Activated CD8-positive, alpha-beta T cell treated with anti-CD3 and anti-CD28 coated beads for 36 hours (primary cell): Measurements from ENCODE around the gene HCRTR1. TPM values are rescaled to one million over a fixed set of nuclear protein-coding genes. Genes with fewer than 3 reads are reported as not detected.
A peak's percentile ranks its signal among the peaks of the same experiment; 100 is the strongest.

Experiments
- ATAC-seq: fragments of 200-7000 bp; cut with Tn5 transposase; one replicate; pipeline ENCODE4 v1.10.0; 2021; ENCODE audit warnings: mild to moderate bottlenecking, moderate library complexity
- CTCF ChIA-PET: fragments of 350-600 bp; sonication (Branson Sonifier 250); formaldehyde crosslinking; loops from one replicate; lab custom pipeline; 2021; ENCODE audit warnings: antibody characterized with exemption; lab: Charles Lee
- POLR2A ChIA-PET: fragments of 350-600 bp; sonication (Branson Sonifier 250); formaldehyde crosslinking; loops from one replicate; lab custom pipeline; 2021; ENCODE audit warnings: antibody characterized with exemption; lab: Charles Lee
- DNase-seq: peaks from one replicate; pipeline ENCODE4 v3.0.0-alpha.2; 2020
- H3K27ac Mint-ChIP-seq: one replicate; pipeline ENCODE4 v1.8.0; 2021; ENCODE audit warnings: mild to moderate bottlenecking, mixed read lengths
- H3K27me3 Mint-ChIP-seq: one replicate; pipeline ENCODE4 v1.8.0; 2021; ENCODE audit warnings: mixed read lengths
- H3K36me3 Mint-ChIP-seq: one replicate; pipeline ENCODE4 v1.8.0; 2021; ENCODE audit warnings: low read depth, mixed read lengths
- H3K4me1 Mint-ChIP-seq: one replicate; pipeline ENCODE4 v1.8.0; 2021; ENCODE audit warnings: low read depth, mixed read lengths
- H3K4me3 Mint-ChIP-seq: one replicate; pipeline ENCODE4 v1.8.0; 2021; ENCODE audit warnings: mild to moderate bottlenecking, moderate library complexity, mixed read lengths
- H3K9me3 Mint-ChIP-seq: one replicate; pipeline ENCODE4 v1.8.0; 2021; ENCODE audit warnings: mixed read lengths
- intact Hi-C: fragments of 100-400 bp; cut with micrococcal nuclease; formaldehyde crosslinking; loops from one replicate; pipeline ENCODE4 v1.10.0; 2022
- total RNA-seq, 2 experiments: library from RNA; stranded (reverse); gene quantifications; one replicate each; pipeline ENCODE4 v1.2.3, GENCODE V29; 2021
- TF ChIP-seq, protein P1 (sequence below): fragments of 200-600 bp; IDR thresholded peaks from one replicate; pipeline ENCODE4 v1.8.0; 2022; ENCODE audit warnings: antibody characterized with exemption, mild to moderate bottlenecking

HCRTR1 gene
- total RNA-seq, 2 experiments from 2014 or later: not detected

- Mint-ChIP-seq H3K36me3 (no peaks in the 10 kb centered on the region), H3K9me3 (no peaks in the 10 kb centered on the region), H3K4me3 (no peak overlapping the region), H3K27ac (no peak overlapping the region), H3K27me3 (peaks cover 12% of the 10 kb centered on the region), H3K4me1 (no peaks in the 10 kb centered on the region)
- POLR2A ChIA-PET: no interaction called here
- CTCF ChIA-PET: interaction anchor here (0.7 to 3.7 kb wide), 5 partner anchors 21 to 182 kb away, joined by 3 to 19 read pairs (median 4); partner anchors contain the start of gene HCRTR1
- ATAC-seq (no peak), DNase-seq (no peak)
- TF ChIP-seq, protein P1, sequence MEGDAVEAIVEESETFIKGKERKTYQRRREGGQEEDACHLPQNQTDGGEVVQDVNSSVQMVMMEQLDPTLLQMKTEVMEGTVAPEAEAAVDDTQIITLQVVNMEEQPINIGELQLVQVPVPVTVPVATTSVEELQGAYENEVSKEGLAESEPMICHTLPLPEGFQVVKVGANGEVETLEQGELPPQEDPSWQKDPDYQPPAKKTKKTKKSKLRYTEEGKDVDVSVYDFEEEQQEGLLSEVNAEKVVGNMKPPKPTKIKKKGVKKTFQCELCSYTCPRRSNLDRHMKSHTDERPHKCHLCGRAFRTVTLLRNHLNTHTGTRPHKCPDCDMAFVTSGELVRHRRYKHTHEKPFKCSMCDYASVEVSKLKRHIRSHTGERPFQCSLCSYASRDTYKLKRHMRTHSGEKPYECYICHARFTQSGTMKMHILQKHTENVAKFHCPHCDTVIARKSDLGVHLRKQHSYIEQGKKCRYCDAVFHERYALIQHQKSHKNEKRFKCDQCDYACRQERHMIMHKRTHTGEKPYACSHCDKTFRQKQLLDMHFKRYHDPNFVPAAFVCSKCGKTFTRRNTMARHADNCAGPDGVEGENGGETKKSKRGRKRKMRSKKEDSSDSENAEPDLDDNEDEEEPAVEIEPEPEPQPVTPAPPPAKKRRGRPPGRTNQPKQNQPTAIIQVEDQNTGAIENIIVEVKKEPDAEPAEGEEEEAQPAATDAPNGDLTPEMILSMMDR: no peak
- intact Hi-C loops: no loop called here
These were observed 24.3 kb upstream of the HCRTR1 start for GRCh38 chr1:31593136-31593665.

- Mint-ChIP-seq H3K36me3 (no peaks in the 10 kb centered on the region), H3K4me3 (no peak overlapping the region), H3K27ac (no peak overlapping the region), H3K4me1 (no peaks in the 10 kb centered on the region), H3K9me3 (no peaks in the 10 kb centered on the region), H3K27me3 (peaks cover 11% of the 10 kb centered on the region)
- ATAC-seq (peak; percentile 95), DNase-seq (peak; percentile 87)
- intact Hi-C loops: no loop called here
- TF ChIP-seq, protein P1: peak; percentile 77
- ChIA-PET CTCF (interaction anchor here (0.7 to 3.7 kb wide), 7 partner anchors 14 to 183 kb away, joined by 3 to 19 read pairs (median 4); partner anchors contain the start of gene HCRTR1), POLR2A (no interaction called here)
These were observed 23.5 kb upstream of the HCRTR1 start for GRCh38 chr1:31593770-31594632.

- ATAC-seq (no peak), DNase-seq (no peak)
- Mint-ChIP-seq H3K9me3 (no peaks in the 10 kb centered on the region), H3K36me3 (no peaks in the 10 kb centered on the region), H3K27me3 (peaks cover 6% of the 10 kb centered on the region), H3K4me3 (no peak overlapping the region), H3K27ac (no peak overlapping the region), H3K4me1 (no peaks in the 10 kb centered on the region)
- CTCF ChIA-PET: interaction anchor here (0.5 to 3.1 kb wide), 7 partner anchors 8 to 433 kb away, joined by 3 to 15 read pairs (median 5); no protein-coding TSS in a partner anchor
- intact Hi-C loops: no loop called here
- TF ChIP-seq, protein P1: no peak
- POLR2A ChIA-PET: no interaction called here
These were observed 21.4 kb upstream of the HCRTR1 start for GRCh38 chr1:31595836-31596736.

GRCh38 chr1:31596737-31597097, 20.8 kb upstream of the HCRTR1 start:
- no peak for ATAC-seq
- Mint-ChIP-seq H3K4me1 (no peaks in the 10 kb centered on the region), H3K4me3 (no peak overlapping the region), H3K27ac (no peak overlapping the region), H3K27me3 (peaks cover 6% of the 10 kb centered on the region), H3K9me3 (no peaks in the 10 kb centered on the region), H3K36me3 (no peaks in the 10 kb centered on the region)
- DNase-seq: no peak
- CTCF ChIA-PET: interaction anchor here (0.5 to 3.1 kb wide), 8 partner anchors 9 to 434 kb away, joined by 3 to 15 read pairs (median 4); no protein-coding TSS in a partner anchor
- TF ChIP-seq, protein P1: no peak
- POLR2A ChIA-PET: no interaction called here
- intact Hi-C loops: no loop called here
